Thyroid gland (tissue), 4 donors: ENCODE measurements around the gene C10orf67.

Experiments
- POLR2A ChIP-seq, 2 donors: fragments of 450-650 bp; IDR thresholded peaks; one replicate each; pipeline ENCODE4 v1.6.1; 2017; ENCODE audit warnings: antibody characterized with exemption in 2 of 2, mild to moderate bottlenecking in 2 of 2, moderate library complexity in 1 of 2
- TF ChIP-seq, protein P1 (sequence below), 6 experiments: fragments of 200-600 bp in 3 of 6; fragments of 450-650 bp in 3 of 6; sonication (generic) in 3 of 6; IDR thresholded peaks; one replicate each; pipeline ENCODE4 v1.5.1; 2016 to 2019; ENCODE audit warnings: antibody characterized with exemption in 6 of 6, mild to moderate bottlenecking in 2 of 6, inconsistent platforms in 1 of 6, moderate library complexity in 1 of 6

DNA sequence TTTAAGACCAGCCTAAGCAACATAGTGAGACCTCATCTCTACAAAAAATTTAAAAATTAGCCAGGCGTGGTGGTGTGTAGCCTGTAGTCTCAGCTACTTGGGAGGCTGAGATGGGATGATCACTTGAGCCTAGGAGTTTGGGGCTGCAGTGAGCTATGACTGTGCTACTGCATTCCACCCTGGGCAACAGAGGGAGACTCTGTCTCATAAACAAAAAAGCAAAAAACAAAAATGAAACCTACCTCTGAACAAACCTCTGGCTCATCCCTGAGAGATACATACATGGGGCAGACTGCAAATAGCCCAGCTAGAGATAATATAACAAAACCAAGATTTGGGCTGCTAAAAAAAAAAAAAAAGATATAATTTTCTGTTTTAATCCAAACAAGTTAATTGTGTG, 19.5 kb downstream of the C10orf67 start:
- TF ChIP-seq, protein P1, sequence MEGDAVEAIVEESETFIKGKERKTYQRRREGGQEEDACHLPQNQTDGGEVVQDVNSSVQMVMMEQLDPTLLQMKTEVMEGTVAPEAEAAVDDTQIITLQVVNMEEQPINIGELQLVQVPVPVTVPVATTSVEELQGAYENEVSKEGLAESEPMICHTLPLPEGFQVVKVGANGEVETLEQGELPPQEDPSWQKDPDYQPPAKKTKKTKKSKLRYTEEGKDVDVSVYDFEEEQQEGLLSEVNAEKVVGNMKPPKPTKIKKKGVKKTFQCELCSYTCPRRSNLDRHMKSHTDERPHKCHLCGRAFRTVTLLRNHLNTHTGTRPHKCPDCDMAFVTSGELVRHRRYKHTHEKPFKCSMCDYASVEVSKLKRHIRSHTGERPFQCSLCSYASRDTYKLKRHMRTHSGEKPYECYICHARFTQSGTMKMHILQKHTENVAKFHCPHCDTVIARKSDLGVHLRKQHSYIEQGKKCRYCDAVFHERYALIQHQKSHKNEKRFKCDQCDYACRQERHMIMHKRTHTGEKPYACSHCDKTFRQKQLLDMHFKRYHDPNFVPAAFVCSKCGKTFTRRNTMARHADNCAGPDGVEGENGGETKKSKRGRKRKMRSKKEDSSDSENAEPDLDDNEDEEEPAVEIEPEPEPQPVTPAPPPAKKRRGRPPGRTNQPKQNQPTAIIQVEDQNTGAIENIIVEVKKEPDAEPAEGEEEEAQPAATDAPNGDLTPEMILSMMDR (IDR thresholded peaks at IDR 0.05) = no peak
- no peak for TF ChIP-seq POLR2A (IDR thresholded peaks at IDR 0.05)
